K562 (cell line): ENCODE measurements around the gene ARMH1. TPM values are rescaled to one million over a fixed set of nuclear protein-coding genes. Genes with fewer than 3 reads are reported as not detected.

Experiments used
- ATAC-seq: fragments of 200-7000 bp; cut with Tn5 transposase; 3 replicates; pipeline ENCODE4 v1.9.1; 2020; ENCODE audit warnings: moderate library complexity
- BruUV-seq: library from RNA; stranded (reverse); fragments of 400-500 nt; replicated peaks from 2 replicates; lab custom pipeline; 2021; lab: Mats Ljungman, UMichigan
- CTCF ChIA-PET: fragments of 300-600 bp; formaldehyde crosslinking; extraction: SDS; loops from one replicate; lab custom pipeline; 2021; ENCODE audit warnings: low intra/inter-chr PET ratio; lab: Yijun Ruan, JAX
- POLR2A ChIA-PET: fragments of 300-600, 350-650 bp; sonication (Branson Sonifier 250); formaldehyde crosslinking; extraction: SDS; loops from one replicate; lab custom pipeline; 2021; ENCODE audit warnings: antibody characterized with exemption, inconsistent platforms; lab: Yijun Ruan, JAX
- DNase-seq, 4 experiments: peaks; one replicate each; pipeline versions ENCODE4 v3.0.0 to v3.0.0-alpha.2; 2011 to 2018; ENCODE audit warnings: low spot score in 3 of 4, mixed read lengths in 3 of 4; ENCODE audit errors: extremely low read depth in 1 of 4
- FAIRE-seq: peaks from 2 replicates; lab custom pipeline; 2011; peaks lifted over from hg19 to GRCh38; lab: Jason Lieb, UNC
- H2AFZ ChIP-seq: 2 replicates; pipeline ENCODE4 v1.6.0; 2011; ENCODE audit warnings: low read depth, low read length, control low read depth, inconsistent platforms
- H3K27ac ChIP-seq: fragments of 200-600 bp; 3 replicates; pipeline ENCODE4 v1.8.0; 2011; ENCODE audit warnings: low read depth, mild to moderate bottlenecking, control low read depth, inconsistent platforms, low read length, moderate library complexity, mixed read lengths; ENCODE audit errors: extremely low read depth
- H3K27me3 ChIP-seq, 2 experiments: fragments of 300-600 bp in 1 of 2; 2 replicates in 1 of 2; 3 replicates in 1 of 2; pipeline versions ENCODE4 v1.6.0 to v1.8.0; 2011; ENCODE audit warnings: inconsistent platforms in 2 of 2, low read length in 2 of 2, mild to moderate bottlenecking in 1 of 2, mixed read lengths in 1 of 2, moderate library complexity in 1 of 2; ENCODE audit not compliant: control insufficient read depth in 2 of 2, insufficient read depth in 2 of 2
- H3K36me3 ChIP-seq: fragments of 300-600 bp; 3 replicates; pipeline ENCODE4 v1.8.0; 2011; ENCODE audit warnings: mild to moderate bottlenecking, low read length, inconsistent platforms; ENCODE audit not compliant: control insufficient read depth, insufficient read depth
- H3K4me1 ChIP-seq, 2 experiments: fragments of 200-600 bp in 1 of 2; replicated peaks in 1 of 2; 2 replicates in 1 of 2; 3 replicates in 1 of 2; pipeline versions ENCODE4 v1.5.1 to v1.8.0; 2011; ENCODE audit warnings: inconsistent platforms in 2 of 2, low read length in 2 of 2, mild to moderate bottlenecking in 1 of 2, mixed read lengths in 1 of 2, moderate library complexity in 1 of 2; ENCODE audit not compliant: control insufficient read depth in 2 of 2, insufficient read depth in 2 of 2
- H3K4me2 ChIP-seq: 2 replicates; pipeline ENCODE4 v1.6.1; 2011; ENCODE audit warnings: low read length, control low read depth, inconsistent platforms, mixed read lengths; ENCODE audit not compliant: insufficient read depth
- H3K4me3 ChIP-seq: fragments of 200-600 bp; sonication (generic), shearing (Covaris generic); 2 replicates; pipeline ENCODE4 v1.5.1; 2016; ENCODE audit warnings: control low read depth, inconsistent platforms
- H3K79me2 ChIP-seq: fragments of 200-600 bp; 3 replicates; pipeline ENCODE4 v1.8.0; 2011; ENCODE audit warnings: low read length, inconsistent platforms; ENCODE audit not compliant: control insufficient read depth, insufficient read depth
- H3K9ac ChIP-seq, 2 experiments: 2 replicates each; pipeline versions ENCODE4 v1.6.0 to v1.6.1; 2011; ENCODE audit warnings: low read depth in 2 of 2, low read length in 2 of 2, control low read depth in 1 of 2, inconsistent platforms in 1 of 2, mild to moderate bottlenecking in 1 of 2, mixed read lengths in 1 of 2; ENCODE audit not compliant: insufficient read depth in 1 of 2
- H3K9me1 ChIP-seq: one replicate; pipeline ENCODE4 v1.6.0; 2011; ENCODE audit warnings: inconsistent platforms, mild to moderate bottlenecking, low read length, moderate library complexity; ENCODE audit not compliant: control insufficient read depth, insufficient read depth
- H3K9me3 ChIP-seq: replicated peaks from 2 replicates; pipeline ENCODE4 v1.5.1; 2011; ENCODE audit warnings: low read depth, low read length, inconsistent platforms; ENCODE audit not compliant: control insufficient read depth, insufficient read depth
- H4K20me1 ChIP-seq: replicated peaks from 2 replicates; pipeline ENCODE4 v1.6.1; 2011; ENCODE audit warnings: low read length, inconsistent platforms, mixed read lengths; ENCODE audit not compliant: control insufficient read depth, insufficient read depth
- CBX1 ChIP-seq: sonication (generic); IDR thresholded peaks from 2 replicates; pipeline ENCODE4 v1.6.1; 2016; ENCODE audit warnings: antibody characterized with exemption, low read depth, mild to moderate bottlenecking
- CEBPG ChIP-seq, 3 experiments: fragments of 200-800 bp in 1 of 3; sonication (Bioruptor generic) in 1 of 3; sonication (generic) in 1 of 3; formaldehyde crosslinking in 1 of 3; IDR thresholded peaks in 2 of 3; conservative IDR thresholded peaks in 1 of 3; 2 replicates each; pipeline versions ENCODE4 v1.6.1 to v1.8.0; 2016 to 2022; ENCODE audit warnings: missing compliant biosample characterization in 2 of 3, missing genetic modification characterization in 2 of 3, mild to moderate bottlenecking in 1 of 3, missing genetic modification reagents in 1 of 3
- ESRRA ChIP-seq: fragments of 450-650 bp; IDR thresholded peaks from 2 replicates; pipeline ENCODE4 v1.6.1; 2014; ENCODE audit warnings: low read depth, mild to moderate bottlenecking, moderate library complexity, borderline replicate concordance
- HDAC1 ChIP-seq, 2 experiments: fragments of 450-650 bp; IDR thresholded peaks; 2 replicates each; pipeline ENCODE4 v1.6.1; 2016 to 2017; ENCODE audit warnings: inconsistent platforms in 1 of 2, mild to moderate bottlenecking in 1 of 2, moderate library complexity in 1 of 2
- HSF4 ChIP-seq: fragments of 250-450 bp; sonication (Bioruptor Pico); IDR thresholded peaks from 2 replicates; pipeline ENCODE4 v2.1.2; 2022; ENCODE audit warnings: mild to moderate bottlenecking, moderate library complexity, borderline replicate concordance
- NCOA2 ChIP-seq, 2 experiments: fragments of 450-650 bp; IDR thresholded peaks; 2 replicates each; pipeline ENCODE4 v1.6.1; 2018; ENCODE audit warnings: mild to moderate bottlenecking in 2 of 2, moderate library complexity in 1 of 2; ENCODE audit not compliant: partially characterized antibody in 2 of 2
- OTX1 ChIP-seq: fragments of 450-650 bp; formaldehyde crosslinking; IDR thresholded peaks from 2 replicates; pipeline ENCODE4 v1.4.0; 2022; ENCODE audit warnings: mild to moderate bottlenecking
- POLR2AphosphoS2 ChIP-seq: IDR thresholded peaks from 2 replicates; pipeline ENCODE4 v1.6.1; 2012; ENCODE audit warnings: low read length, improper control_type of control experiment
- SAFB2 ChIP-seq: fragments of 200-400 bp; formaldehyde crosslinking; IDR thresholded peaks from 2 replicates; pipeline ENCODE4 v1.6.1; 2018; ENCODE audit warnings: borderline replicate concordance, low read length, low read depth, moderate library complexity; ENCODE audit not compliant: severe bottlenecking
- SMARCC2 ChIP-seq: fragments of 450-650 bp; IDR thresholded peaks from 2 replicates; pipeline ENCODE4 v1.6.1; 2017; ENCODE audit warnings: antibody characterized with exemption, moderate library complexity, mild to moderate bottlenecking, low read depth
- THRA ChIP-seq: fragments of 450-650 bp; IDR thresholded peaks from 2 replicates; pipeline ENCODE4 v1.6.1; 2017; ENCODE audit warnings: mild to moderate bottlenecking, moderate library complexity
- ZBTB33 ChIP-seq: sonication (generic); formaldehyde crosslinking; IDR thresholded peaks from 2 replicates; pipeline ENCODE4 v1.8.1; 2023; ENCODE audit warnings: mild to moderate bottlenecking, missing genetic modification reagents
- ZEB2 ChIP-seq: fragments of 450-650 bp; IDR thresholded peaks from 2 replicates; pipeline ENCODE4 v1.6.1; 2016
- ZFP1 ChIP-seq: fragments of 450-650 bp; formaldehyde crosslinking; IDR thresholded peaks from 2 replicates; pipeline ENCODE4 v1.4.0; 2020; ENCODE audit warnings: mild to moderate bottlenecking, mixed read lengths
- ZNF174 ChIP-seq: fragments of 250-450 bp; sonication (Bioruptor Pico); IDR thresholded peaks from 2 replicates; pipeline ENCODE4 v1.4.0; 2020; ENCODE audit warnings: mild to moderate bottlenecking
- ZNF197 ChIP-seq: fragments of 200-800 bp; sonication (Bioruptor generic); IDR thresholded peaks from 2 replicates; pipeline ENCODE4 v1.6.1; 2016; ENCODE audit warnings: low read depth, missing genetic modification characterization, missing compliant biosample characterization
- WGBS: fragments of 100-300 bp; shearing (Covaris generic); methylation state at CpG from one replicate; pipeline ENCODE4 v1.1.6; 2016; ENCODE audit warnings: low coverage, mixed read lengths; ENCODE audit not compliant: insufficient coverage; ENCODE audit errors: missing lambda C conversion rate; 5-methylcytosine and 5-hydroxymethylcytosine counted together
- in situ Hi-C: fragments of 300-500 bp; cut with MboI; formaldehyde crosslinking; loops from 4 replicates; pipeline ENCODE4 v1.15.0; 2018; ENCODE audit warnings: inconsistent platforms, mixed read lengths
- intact Hi-C: fragments of 100-400 bp; cut with micrococcal nuclease; formaldehyde crosslinking; loops from 2 replicates; pipeline ENCODE4 v1.14.2; 2022
- polyA plus RNA-seq, 8 experiments: library from polyadenylated mRNA; depleted of rRNA in 4 of 8; stranded (reverse) in 5 of 8; unstranded in 3 of 8; fragments of >200 nt; fragmentation: Nextera tagmentation in 2 of 8; fragmentation: Illumina TruSeq in 1 of 8; extraction: Ambion mirVana in 2 of 8; extraction: Trizol in 1 of 8; gene quantifications; 2 replicates each; pipeline versions ENCODE4 v1.2.1 to v1.2.3, GENCODE V29; 2011 to 2014; ENCODE audit warnings: inconsistent platforms in 1 of 8, missing spikeins in 1 of 8
- total RNA-seq, 7 experiments: library from RNA; depleted of rRNA in 6 of 7; stranded (reverse); fragments of >200 nt in 6 of 7; fragmentation: Illumina TruSeq in 2 of 7; extraction: Trizol in 2 of 7; gene quantifications; 2 replicates each; pipeline versions ENCODE4 v1.2.1 to v1.2.3, GENCODE V29; 2011 to 2021; ENCODE audit warnings: low replicate concordance in 1 of 7

ARMH1 gene
- total and polyA plus RNA-seq, 9 of the 15 experiments (the other 6 are each of a cell fraction or from before 2014, with no cell fraction given), result 0.41 TPM; not detected in 8

GRCh38 chr1:44730741-44731512 lies 56.4 kb downstream of the ARMH1 start, which contains the start of gene RNU5D-1:
Gene RNU5D-1 (minus strand): TSS chr1:44731170.
- Histone ChIP-seq H3K9me3 (no peaks in the 10 kb centered on the region), H3K9me1 (no peaks in the 10 kb centered on the region), H3K4me3 (0 out of 2 replicates have a peak within 1 kb of the TSS, but pooled peaks have one; percentile 3), H3K27me3 (no peaks in the 10 kb centered on the region), H3K79me2 (no peaks in the 10 kb centered on the region), H3K4me1 (peaks cover 11 to 16% of the 10 kb centered on the region in 2 experiments), H3K4me2 (peak within 1 kb of the TSS; percentile 65), H3K36me3 (no peaks in the 10 kb centered on the region), H4K20me1 (no peaks in the 10 kb centered on the region), H2AFZ (peak within 1 kb of the TSS; percentile 99), H3K27ac (peak within 1 kb of the TSS; percentile 100), H3K9ac (peak within 1 kb of the TSS; percentile 78 to 93)
- peak; percentile 94 for FAIRE-seq
- CTCF ChIA-PET, result interaction anchor here (0.6 to 1.3 kb wide), 8 partner anchors 54 to 839 kb away, joined by 3 to 6 read pairs (median 4); partner anchors contain the start of gene EIF2B3
- peak; percentile 87 to 99 (median 90) for DNase-seq
- intact Hi-C loops, result loop anchor here (1.0 to 5.0 kb wide), 7 partner anchors 8 to 761 kb away; partner anchors contain the start of genes KIF2C, RPS8, TESK2 and UROD
- peak; percentile 87 for ATAC-seq
- in situ Hi-C loops, result loop anchor here (5.0 kb wide), 1 partner anchor 91 kb away; no protein-coding TSS in a partner anchor
- WGBS, result under 1% methylated on average over 19 of the region's 19 CpGs
- BruUV-seq, result TSS peak; percentile 100
- POLR2A ChIA-PET, result interaction anchor here (0.6 to 9.5 kb wide), 39 partner anchors 8 to 1793 kb away, joined by 3 to 328 read pairs (median 4); partner anchors contain the start of genes BEST4, BTBD19, DYNLT4 and KIF2C
- TF ChIP-seq ESRRA (peak; percentile 46; the same call in 1 of the 2 replicates), ZEB2 (0 out of 2 replicates have a peak, but pooled peaks have one; percentile 79), OTX1 (CRISPR knock-in tag) (peak; percentile 100), POLR2AphosphoS2 (peak; percentile 100), CEBPG (CRISPR knock-in tag; IDR thresholded peaks at IDR 0.05) (no peak; the same call in 1 of the 2 replicates), CEBPG (tag; conservative IDR thresholded peaks at IDR 0.05 in 1 of 2, IDR thresholded peaks at IDR 0.05 in 1 of 2) (peak in 1 of 2 experiments; percentile 39; a peak in 3 of 4 replicates), HSF4 (CRISPR knock-in tag) (0 out of 2 replicates have a peak, but pooled peaks have one; percentile 10), THRA (no peak), ZBTB33 (CRISPR knock-in tag) (peak; percentile 54; the same call in 1 of the 2 replicates), HDAC1 (IDR thresholded peaks at IDR 0.05) (peak; percentile 47 to 79; a peak in 3 of 4 replicates), NCOA2 (IDR thresholded peaks at IDR 0.05; ENCODE audit: partially characterized antibody in 2 of 2) (no peak), ZFP1 (CRISPR knock-in tag) (peak; percentile 62), SAFB2 (no peak), ZNF197 (CRISPR knock-in tag) (no peak; the same call in 1 of the 2 replicates), CBX1 (peak; percentile 100), SMARCC2 (peak; percentile 53; the same call in 1 of the 2 replicates), ZNF174 (CRISPR knock-in tag) (peak; percentile 98)
